Stimulated activated CD8-positive, alpha-beta memory T cell treated with anti-CD3 and anti-CD28 coated beads, Interleukin-15, amount 100 ng/mL, for 4 hours (primary cell): Measurements from ENCODE around the gene IDS.
A peak's percentile ranks its signal among the peaks of the same experiment; 100 is the strongest.
"Not testable (repeated sequence)": the region's sequence is repeated elsewhere in the genome, so short reads cannot be mapped to it uniquely, and the experiment has no call there.

Experiments used
- DNase-seq, 2 donors: peaks; one replicate each; pipeline ENCODE4 v3.0.0-alpha.2; 2020; ENCODE audit warnings: low read depth in 2 of 2

The IDS gene, protein sequence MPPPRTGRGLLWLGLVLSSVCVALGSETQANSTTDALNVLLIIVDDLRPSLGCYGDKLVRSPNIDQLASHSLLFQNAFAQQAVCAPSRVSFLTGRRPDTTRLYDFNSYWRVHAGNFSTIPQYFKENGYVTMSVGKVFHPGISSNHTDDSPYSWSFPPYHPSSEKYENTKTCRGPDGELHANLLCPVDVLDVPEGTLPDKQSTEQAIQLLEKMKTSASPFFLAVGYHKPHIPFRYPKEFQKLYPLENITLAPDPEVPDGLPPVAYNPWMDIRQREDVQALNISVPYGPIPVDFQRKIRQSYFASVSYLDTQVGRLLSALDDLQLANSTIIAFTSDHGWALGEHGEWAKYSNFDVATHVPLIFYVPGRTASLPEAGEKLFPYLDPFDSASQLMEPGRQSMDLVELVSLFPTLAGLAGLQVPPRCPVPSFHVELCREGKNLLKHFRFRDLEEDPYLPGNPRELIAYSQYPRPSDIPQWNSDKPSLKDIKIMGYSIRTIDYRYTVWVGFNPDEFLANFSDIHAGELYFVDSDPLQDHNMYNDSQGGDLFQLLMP

DNA sequence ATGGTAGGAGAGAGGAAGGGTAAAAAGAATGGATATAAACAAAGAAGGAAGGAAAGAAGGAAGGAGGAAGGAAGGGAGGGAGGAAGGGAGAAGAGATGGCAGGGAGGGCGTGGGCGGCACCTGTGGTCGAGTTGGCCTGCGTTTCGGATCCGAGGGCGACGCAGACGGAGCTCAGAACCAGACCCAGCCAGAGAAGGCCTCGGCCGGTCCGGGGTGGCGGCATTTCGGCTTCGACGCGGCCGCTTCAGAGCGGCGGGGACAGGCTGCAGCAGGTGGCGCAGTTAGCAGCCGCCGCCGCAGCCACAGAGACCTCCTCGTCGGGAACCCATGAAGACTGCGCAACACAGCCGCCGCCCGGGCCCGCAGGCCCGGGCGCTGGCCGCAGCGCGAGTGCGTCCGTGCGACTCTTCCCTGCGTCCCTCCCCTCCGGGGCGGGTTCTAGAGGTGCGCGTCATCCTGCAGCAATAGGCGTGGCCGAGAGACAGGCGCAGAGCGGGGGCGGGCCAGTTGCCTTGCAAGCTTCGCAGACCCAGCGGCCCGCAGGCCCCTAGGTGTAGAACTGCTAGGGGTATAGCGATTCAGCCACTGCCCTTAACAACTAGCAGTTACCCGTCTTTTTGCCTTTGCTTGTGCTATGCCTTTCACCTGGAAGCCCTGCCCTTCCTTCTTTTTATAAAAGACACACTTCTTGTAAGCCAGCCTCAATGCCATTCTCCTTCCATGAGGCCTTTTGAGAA, at the start of gene IDS:
TSS of gene IDS (minus strand) at position 392 of the 737 bp plus-strand sequence. CDS start at position 223, 169 bp downstream.
- peak; percentile 68 to 71 for DNase-seq

DNA sequence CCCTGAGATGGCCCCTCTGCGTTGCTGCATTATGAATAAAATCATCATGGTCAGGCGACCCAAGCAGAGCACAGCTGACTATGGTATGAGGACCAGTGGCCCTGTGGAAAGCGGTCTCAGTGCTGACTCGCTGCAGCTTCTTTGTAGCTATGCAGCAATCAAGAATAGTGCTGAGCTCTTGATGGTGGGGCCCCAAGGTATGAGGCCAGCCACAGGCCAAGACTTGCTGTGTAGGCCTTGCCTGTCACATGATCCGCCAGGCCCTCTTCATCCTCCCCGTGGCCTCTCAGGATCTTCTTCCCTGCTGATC, 46.8 kb upstream of the IDS start:
- DNase-seq, result not testable (repeated sequence)

- not testable (repeated sequence) for DNase-seq
Measured at GRCh38 chrX:149551245-149551938, 46.3 kb upstream of the IDS start.

DNA sequence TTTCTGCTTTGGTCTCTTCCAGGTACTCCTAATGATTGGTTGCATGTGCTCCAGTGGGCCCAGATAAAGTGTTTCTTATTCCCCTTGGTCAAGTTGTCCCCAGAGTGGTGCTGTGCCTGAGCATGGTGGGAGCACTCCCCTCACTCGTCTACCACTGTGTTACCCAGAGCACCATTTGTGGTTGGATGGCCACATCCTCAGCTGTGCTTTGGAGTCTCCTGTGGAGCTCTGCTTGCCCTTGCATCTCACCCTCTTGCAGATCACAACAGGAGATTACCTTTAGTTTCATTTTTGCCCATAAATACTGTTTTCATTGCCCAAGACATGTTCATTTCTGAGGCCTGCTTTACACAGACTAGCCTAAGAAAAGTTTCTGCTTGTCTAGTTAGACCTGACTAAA, 45.3 kb upstream of the IDS start:
- not testable (repeated sequence) for DNase-seq

GRCh38 chrX:149549701-149550100, 44.6 kb upstream of the IDS start, which contains the start of gene HSFX3:
Gene HSFX3 (minus strand): TSS chrX:149549924. CDS start chrX:149549852, 72 bp downstream.
- not testable (repeated sequence) for DNase-seq

- DNase-seq, result not testable (repeated sequence)
Measured at GRCh38 chrX:149547782-149548181, 42.7 kb upstream of the IDS start.

DNA sequence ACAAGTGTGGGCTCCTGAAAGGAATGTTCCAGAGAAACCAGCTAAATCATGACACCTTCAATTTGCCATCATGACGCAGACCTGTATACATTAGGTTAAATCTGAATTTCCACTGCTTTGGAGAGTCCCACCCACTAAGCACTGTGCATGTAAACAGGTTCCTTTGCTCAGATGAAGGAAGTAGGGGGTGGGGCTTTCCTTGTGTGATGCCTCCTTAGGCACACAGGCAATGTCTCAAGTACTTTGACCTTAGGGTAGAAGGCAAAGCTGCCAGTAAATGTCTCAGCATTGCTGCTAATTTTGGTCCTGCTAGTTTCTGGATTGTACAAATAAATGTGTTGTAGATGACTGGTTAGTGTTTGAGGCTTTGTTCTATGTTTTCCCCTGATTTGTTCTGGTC, 41.9 kb upstream of the IDS start:
- not testable (repeated sequence) for DNase-seq

DNA sequence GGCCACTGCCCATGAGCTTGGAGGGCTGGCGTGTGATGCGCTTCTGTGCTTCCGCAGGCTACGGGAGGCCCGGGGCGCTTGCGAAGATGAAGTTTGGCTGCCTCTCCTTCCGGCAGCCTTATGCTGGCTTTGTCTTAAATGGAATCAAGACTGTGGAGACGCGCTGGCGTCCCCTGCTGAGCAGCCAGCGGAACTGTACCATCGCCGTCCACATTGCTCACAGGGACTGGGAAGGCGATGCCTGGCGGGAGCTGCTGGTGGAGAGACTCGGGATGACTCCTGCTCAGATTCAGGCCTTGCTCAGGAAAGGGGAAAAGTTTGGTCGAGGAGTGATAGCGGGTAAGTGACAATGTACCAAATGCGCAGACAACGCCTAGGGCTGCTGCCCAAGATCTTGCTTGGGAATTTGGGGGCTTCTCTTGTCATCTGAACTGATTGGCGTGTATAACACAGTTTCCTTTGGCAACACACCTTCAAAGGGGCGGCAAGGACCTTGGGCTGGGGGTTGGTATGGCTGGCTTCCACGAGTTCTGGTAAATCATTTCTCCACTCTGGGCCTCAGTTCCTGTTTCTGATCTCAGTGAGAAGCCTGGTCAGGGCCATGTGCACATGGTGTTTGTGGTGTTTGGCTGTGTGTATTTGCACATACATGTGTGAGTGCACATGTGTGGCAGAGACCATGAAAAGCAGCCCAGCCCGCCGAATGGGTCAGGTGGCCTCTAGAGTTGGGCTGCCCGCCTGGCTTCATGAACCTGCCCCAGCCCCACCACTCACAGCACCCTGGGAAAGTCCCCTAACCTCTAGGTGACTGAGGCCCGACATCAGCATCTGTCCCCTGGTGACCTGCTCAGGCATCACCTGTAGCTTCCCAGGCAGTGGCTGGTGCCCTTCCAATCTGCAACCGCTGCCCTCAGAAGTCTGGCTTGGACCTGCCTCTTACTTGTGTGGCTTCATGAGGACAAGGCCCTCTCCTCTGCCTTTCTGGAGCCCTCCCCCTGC, 40.7 kb upstream of the IDS start:
- DNase-seq, result not testable (repeated sequence)

DNA sequence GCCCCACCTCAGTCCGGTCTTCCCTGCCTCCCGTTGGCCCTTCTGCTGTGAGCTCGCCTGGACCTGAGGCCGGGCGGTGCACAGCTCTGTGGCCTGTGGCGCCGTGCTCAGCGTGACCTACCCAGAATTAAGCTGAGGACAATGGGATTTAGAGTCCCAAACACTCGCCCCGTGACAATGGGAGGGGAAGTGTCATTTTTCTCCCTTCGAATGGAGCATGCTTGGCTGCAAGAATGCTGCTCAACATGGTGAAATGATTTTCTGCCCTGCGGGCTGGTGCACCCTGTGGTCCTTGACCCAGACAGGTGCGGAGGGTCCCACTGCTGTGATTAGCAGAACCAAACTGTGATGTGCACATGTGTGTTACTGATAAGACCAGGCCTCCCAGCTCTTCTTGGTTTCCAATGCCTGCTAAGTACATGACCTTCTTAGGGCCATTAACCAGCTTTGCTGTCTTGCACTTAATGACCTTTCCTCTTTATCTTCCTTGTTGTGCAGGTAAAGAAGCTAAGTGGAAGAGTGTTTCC, 36.5 kb upstream of the IDS start:
- DNase-seq, result no peak

DNA sequence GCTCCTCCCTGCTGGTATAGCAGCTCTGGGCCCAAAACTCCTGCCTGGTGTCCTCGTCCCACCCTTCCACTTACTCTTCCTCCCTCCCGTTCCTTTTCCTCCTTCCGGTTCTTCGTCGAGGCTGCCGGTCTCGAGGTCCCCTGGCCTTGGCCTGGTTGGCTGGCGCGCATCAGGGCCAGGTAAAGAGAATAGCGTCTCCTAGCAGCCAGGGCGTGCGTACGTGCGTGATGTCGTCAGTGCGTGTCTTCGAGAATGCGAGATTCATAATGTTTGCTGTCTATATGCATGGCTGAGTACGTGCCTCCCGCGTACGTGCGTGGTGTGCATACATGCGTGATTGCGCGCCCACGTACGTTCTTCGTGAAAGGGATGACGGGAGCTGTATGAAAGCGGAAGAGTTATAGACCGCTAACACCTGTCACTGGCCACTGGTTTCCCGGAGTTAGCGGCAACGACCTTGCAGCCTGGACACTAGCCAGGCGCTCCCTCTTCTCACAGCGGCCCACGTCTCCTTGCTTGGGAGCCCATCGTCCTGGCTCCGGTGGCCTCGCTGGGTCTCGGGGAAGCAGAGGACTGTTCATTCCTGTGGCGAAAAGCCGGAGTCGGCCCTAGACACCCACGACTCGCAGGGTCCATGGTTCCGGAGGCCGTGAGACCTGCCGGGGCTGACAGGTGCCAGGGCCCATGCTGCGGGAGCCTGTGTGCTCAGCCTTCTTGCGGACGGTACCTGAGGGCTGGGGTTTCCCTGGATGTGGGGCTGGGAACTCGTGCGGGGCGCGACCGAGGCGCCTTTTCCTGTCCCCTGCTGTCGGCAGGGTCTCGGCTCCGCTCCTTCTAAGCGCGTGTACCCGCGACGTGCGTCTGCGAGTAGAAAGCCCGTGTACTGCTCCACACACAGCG, 35.8 kb upstream of the IDS start, which contains the start of gene EOLA1:
TSS of gene EOLA1 (plus strand) at position 392 of the 900 bp plus-strand sequence. CDS start 4,619 bp downstream, outside the sequence.
- DNase-seq, result peak; percentile 69 to 85

GRCh38 chrX:149540131-149540620, 35.1 kb upstream of the IDS start:
- DNase-seq, result peak; percentile 74 to 82

DNA sequence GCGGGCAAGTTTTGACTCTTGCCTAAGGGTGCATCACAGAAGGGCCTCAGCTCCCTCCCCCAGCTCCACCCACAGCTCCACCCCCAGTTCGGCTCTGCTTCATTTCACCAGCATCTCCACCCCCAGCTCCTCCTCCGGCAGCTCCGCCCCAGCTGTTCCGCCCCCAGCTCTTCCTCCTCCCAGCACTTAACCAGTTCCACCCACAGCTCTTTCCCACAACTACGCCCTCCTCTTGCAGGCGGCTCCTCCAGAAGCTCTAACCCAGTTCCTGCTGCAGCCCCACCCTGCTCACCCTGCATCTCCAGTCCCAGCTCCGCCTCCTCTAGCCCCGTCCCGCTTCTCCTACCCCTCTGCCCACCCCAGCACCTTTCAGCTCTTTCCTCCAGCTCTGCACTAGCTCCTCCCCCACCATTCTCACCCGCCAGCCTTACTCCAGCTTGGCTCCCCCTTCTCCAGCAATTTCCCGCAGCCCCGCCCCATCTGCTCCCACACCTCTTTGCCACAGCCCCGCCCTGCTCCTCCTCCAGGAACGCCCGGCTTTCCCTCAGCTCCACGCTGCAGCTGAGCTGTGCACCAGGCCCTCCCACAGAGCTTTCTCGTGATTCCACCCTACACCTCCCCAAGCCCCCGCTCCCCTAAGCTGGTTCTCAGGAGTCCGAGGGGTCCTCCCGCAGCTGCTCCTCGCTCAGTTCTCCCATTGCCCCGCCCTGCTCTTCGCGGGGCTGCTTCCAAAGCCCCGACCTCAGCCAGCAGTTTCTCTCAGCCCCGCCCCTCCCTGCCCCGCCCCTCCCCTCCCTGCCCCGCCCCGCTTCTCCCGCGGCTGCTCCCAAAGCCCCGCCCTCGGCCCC, 34.4 kb upstream of the IDS start:
- peak; percentile 70 to 79 for DNase-seq

DNA sequence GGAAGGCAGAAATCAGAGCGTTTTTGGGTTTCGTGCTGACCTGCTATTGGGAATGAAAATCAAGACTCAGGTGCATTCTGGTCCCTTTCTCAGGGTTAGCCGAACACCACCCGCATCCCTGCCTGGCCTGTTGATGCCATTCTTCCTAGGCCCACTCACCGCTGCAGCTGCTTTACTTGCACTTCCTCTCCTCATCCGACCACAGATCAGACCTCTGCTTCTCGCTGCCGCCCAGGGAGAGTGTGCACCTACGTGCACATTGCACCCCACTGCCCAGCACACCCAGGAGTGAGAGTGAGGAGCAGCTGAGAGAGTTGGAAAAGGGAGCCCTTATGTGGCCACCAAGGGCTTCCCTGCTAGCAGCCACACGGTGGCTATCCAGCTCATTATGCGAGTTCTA, 32.4 kb upstream of the IDS start:
- not testable (repeated sequence) for DNase-seq

DNA sequence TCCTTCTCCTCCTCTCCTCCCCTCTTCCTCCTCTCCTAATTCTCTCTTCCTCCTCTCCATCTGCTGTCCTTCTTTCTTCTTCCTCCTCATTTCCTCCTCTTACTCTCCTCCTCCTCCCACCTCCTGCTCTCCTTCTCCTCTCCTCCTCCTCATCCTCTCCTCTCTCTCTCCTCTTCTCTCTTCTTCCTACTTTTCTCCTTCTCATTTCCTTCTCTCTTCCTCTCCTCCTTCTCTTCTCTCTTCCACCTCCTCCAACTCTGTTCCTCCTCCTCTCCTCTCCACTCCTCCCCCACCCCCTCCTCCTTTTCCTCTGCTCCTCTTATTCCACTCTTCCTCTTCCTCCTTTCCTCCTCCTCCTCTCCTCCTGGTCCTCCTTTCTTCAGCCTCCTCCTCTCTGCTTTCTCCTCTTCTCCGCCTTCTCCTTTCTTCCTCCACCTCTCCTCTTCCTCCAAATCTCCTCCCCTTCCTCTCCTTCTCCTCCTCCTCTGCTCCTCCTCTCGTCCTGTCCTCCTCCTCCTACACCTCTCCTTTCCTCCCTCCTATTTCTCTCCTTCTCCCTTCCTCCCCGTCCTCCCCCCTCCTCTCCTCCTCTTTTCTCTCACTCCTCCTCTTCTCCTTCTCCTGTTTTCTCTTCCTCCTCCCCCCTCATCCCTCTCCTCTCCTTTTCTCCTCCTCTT, 30.0 kb upstream of the IDS start:
- not testable (repeated sequence) for DNase-seq

DNA sequence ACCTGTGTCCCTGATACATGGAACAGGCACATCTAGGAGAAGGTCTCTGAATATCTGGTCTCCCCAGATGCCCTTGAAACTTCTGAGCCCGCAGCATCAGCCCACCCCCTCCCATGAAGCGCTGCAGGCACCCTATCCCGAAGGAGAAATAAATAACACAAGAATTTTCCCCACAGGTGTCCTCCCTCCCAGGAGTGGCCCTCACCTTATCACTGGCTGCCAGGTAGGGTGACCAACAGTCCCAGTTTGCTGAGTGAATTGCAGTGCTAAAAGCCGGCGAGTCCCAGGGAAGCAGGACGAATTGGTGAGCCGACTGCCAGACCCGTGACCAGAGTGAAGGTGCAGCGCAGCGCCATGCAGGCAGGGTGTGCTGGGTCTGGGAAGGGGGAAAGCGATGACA, 28.9 kb upstream of the IDS start:
- not testable (repeated sequence) for DNase-seq

DNA sequence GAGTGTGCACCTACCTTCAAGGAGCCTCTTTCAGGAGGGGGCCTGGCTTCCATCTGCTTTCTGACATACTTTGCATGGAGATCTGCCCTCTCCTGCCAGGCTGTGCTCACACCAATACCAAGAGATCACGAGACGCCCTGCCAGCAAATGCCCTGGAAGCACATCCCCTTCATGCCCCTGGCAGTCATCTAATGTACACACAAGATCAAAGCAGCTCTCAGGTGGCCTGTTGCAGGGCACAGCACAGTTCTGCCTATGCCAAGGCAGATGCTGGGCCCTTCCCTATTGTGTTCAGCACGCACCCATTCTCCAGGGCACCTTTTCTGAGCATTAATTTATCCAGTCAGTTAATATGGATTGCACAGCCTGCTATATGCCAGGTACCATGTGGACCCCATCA, 27.8 kb upstream of the IDS start:
- DNase-seq, result not testable (repeated sequence)

DNA sequence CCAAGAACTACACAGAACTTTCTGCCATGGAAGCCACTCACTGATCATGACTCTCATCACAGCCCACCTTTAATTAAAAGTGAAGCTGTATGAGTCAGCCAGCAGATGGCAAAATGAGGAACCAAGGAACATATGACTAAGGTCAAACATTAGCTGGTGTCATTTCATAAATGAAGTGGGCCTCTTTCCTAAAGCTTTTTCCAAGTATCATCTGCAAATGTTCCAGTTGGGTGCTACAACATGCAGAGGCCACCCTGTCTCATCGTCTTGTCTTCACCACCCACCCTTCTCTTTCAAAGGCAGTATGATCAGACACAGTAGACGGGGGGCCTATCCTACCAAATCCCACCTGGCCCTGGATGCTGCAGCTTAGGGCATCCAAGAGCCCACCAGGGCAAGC, 26.5 kb upstream of the IDS start:
- no peak for DNase-seq

GRCh38 chrX:149528381-149528780, 23.3 kb upstream of the IDS start:
- no peak for DNase-seq
